Activated CD4-positive, alpha-beta T cell treated with anti-CD3 and anti-CD28 coated beads, Interleukin-2, amount 50 U/mL, for 48 hours (primary cell): ENCODE measurements around the gene SPATS2.
"Not testable (repeated sequence)": the region's sequence is repeated elsewhere in the genome, so short reads cannot be mapped to it uniquely, and the experiment has no call there.

Experiments used
- DNase-seq, 2 experiments: peaks; one replicate each; pipeline ENCODE4 v3.0.0-alpha.2; 2020

The SPATS2 gene

DNA sequence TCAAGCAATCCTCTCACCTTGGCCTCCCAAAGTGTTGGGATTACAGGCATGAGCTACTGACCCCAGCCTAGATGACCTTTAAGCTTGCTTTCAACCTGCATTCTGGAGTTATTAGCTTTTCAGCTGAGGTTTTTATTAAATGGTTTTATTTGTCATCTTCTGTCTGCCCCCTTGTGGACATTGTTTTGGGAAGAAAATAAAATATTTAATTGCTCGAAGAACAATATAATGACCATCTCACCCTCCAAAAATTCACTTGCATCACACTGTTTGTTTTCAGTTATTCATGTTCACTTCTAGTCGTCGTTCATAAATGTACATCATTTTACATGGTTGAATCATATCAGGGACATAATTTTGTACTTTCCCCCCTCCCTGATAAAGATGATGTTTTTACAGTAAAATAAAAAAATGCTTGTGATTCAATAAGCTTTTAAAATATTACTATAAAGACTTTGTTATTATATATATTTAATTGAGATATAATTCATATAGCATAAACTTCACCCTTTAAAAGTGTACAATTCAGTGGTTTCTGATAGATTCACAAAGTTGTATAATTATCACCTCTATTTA lies 10.1 kb upstream of the SPATS2 start:
- no peak for DNase-seq

DNA sequence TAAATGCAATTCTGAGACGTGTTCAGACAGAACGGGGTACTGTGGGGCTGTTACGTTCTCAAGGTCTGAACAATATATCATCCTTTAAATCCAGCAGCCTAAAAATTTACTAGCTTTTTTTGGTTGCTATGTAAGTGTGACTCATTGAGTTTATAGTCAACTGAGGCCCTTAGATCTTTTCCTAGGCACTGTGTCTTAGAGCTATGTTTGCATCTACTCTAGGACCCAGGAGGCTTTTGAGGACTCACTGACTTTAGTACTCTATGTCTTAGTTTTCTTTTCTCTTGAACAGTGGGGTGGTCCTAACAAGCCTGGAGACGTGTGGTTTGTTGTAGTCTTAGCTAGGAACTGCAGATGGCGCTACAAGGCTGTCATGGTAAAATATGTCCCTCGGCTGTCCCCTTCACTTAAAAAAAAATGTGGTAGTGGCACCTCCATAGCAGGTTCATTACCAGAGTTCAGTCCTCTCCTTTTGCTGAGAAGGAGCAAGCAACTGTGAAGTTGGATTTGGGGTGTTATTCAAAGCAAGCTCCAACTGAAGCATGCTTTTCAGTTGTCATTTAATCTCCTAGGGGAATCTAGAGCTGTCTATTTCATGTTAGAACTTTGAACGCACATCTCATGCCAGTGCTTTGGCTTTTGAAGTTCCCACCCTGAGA lies 8.7 kb upstream of the SPATS2 start:
- peak; percentile 39 to 52 for DNase-seq

DNA sequence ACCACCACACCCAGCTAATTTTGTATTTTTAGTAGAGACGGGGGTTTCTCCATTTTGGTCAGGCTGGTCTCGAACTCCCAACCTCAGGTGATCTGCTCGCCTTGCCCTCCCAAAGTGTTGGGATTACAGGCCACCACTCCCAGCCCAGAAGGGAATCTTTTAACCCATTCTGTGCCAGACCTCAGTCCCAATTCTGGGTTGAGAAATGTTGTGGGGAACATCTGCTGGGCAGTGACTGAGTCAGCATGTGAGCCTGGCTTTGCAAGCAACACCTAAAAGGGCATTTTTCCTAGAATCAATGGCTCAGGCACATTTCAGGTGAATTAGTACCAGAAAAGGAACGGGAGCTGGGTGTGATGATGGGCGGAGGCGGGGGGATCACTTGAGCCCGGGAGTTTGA lies 7.6 kb upstream of the SPATS2 start:
- no peak for DNase-seq

DNA sequence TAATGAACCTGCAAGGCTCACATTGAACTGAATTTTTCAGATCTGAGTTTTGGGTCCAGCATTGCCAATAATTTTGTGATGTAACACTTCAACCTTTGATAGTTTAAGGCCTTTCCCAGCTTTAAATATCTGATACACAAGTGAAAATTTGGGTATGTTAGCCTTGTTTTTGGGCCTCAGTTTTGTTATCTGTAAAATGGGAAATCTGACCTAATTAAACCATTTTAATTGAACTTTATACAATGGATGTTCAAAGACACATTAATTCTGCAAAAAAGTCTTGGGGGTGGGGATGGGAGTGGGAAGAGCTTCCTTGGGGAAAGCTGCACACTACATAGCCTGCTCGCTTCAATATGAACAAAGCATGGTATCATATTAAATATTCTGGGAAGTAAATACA lies 5.2 kb upstream of the SPATS2 start:
- DNase-seq, result no peak

DNA sequence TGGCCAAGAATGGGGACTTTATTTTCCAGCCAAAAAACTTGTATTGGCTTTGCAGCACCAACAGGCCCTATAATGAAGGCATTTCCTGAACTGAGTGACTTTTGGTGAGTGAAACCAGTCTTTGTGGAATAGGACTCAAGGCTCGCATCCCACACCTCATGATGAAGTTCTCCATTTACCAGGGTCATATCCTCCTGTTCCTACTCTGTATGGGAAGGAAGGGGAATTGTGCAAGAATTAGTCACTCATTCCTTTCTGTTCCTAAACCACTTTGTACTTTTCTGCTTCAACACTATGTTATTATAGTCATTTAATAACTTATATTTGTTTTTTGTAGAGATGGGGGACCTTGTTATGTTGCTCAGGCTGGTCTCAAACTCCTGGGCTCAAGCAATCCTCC lies 2.3 kb upstream of the SPATS2 start:
- no peak for DNase-seq

DNA sequence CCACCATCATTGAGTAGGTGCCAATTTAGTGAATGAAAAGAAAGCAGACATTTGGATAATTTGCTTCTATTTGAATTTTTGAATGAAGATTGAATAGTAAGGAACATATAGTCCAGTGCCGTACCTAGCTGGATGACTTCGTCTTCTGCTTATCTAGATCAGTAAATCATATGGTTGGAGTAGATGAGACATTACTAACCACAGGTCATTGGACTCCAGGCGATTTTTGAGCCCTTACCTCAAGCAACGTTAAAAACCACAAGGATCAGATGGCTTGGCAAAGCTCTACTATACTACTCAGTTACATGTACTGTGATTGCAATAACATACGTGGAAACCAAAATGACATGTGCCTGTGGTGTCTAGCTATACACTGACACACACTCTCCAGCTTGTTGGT lies 1.7 kb upstream of the SPATS2 start:
- no peak for DNase-seq

DNA sequence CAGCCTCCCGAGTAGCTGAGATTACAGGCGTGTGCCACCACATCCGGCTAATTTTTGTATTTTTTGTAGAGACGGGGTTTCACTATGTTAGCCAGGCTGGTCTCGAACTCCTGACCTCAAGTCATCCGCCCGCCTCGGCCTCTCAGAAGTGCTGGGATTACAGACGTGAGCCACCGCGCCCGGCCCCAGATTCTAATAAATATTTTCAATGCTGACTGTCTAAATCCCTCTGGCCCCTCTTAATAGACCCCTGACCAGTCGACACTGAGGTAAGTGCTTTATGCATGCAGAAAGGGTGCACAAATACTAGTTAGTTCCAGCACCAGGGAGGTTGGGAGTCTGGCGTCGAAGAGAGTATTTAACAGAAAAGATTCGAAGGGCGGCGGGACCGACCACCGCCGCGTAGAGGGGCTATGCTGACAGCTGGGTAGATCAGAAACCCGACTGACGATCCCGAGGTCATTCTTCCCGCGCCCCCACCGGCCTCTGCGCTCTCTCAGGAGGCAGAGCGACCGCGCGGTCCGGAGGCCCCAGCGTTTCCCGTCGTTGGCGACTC lies 1.1 kb upstream of the SPATS2 start:
- no peak for DNase-seq

DNA sequence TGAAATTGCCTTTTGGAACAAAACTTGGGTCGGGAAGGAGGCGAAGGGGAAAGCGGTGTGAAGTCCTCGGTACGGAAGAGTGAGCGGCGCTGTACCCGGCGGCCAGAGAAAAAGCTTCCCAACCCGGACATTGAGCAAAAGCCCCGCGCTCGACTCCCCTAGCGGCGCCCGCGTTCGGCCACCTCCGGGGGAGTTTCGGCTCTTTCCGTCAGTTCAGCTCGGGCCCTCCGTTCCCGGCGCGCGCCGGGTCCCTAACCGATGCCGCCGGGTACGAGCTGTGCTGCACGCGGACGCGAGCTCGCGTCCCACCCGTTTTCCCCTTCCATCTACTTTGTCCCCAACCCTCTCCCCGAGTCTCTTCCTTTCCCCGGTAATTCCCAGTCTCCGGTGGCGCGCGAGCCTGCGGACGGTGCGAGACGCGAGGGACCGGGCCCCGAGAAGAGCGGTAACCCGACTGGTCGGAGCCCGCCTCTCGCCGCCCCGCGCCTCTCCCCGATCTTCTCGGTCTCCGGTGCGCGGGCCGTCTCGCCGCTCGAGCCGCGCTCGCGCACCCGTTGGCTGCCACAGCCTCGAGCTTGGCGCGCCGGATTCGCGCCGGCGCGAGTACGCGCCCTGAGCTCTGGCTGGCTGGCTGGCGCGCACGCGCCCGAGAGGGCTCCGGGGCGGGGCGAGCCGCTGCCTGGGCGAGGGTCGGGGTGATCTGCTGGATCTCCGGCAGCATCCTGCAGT lies 446 bp upstream of the SPATS2 start:
- peak; percentile 89 to 94 for DNase-seq

DNA sequence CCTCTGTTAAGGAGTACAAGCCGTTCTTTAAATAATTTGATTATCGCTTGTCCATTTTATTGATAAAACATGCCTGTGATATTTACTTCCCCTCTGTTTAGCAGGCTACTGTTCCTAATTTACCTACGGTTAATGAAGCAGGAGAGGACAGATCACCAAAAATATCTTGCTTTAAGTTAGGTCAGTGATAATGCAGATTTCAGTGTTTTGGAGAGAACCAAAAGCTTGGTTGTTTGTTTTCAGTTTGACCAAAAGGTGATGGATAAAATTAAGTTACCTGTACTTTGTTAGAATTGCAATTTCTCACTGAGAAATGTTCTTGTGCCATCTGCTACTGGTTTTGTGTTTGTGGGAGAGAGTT lies 958 bp downstream of the SPATS2 start:
- no peak for DNase-seq

DNA sequence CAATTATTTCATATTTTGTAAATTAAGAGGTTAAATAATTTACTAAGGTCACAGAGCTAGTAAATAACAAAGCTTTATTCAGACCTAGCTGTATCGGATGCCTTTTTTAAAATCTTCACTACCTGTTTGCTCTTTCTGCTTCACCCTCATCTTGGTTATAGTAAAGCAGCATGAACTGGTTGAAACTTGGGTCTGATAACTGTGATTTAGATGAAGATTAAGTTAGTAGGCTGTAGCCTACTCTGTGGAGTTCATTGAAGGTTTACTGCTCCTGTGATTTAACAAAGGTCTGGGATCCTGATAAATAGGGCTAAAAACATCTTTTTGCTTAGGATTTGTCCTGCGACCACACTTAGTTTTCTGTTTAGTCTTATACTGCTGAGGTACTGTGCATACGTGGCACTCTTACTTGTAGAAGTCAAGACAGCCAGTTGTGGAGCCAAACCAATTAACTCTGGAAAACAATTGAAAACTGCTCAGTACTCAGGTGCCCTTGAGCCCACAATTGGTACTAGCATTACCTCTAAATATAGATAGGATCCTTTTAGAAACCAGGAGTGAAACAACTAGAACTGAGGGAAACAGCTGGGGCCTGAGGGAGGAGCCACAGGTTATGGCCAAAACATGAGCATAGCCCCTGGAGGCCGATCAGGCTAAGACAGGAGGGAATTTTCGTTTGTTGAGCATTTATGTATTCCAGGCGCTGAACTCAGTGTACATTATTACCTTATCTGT lies 2.3 kb downstream of the SPATS2 start:
- DNase-seq, result peak; percentile 24 to 40

DNA sequence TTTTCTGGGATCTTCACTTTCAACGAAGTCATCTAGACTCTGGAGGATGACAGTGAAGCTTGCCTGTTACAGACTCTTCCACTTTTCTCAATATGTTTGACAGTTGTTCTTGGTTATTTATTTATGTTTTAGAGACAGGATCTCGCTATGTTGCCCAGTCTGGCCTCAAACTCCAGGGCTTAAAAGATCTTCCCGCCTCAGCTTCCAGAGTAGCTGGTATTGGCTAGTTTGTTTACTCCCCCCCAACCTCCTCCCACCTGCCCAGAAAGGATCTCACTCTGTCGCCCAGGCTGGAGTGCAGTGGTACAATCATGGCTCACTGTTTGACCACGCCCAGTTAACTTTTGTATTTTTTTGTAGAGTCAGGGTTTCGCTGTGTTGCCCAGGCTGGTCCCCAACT lies 3.3 kb downstream of the SPATS2 start:
- no peak for DNase-seq

DNA sequence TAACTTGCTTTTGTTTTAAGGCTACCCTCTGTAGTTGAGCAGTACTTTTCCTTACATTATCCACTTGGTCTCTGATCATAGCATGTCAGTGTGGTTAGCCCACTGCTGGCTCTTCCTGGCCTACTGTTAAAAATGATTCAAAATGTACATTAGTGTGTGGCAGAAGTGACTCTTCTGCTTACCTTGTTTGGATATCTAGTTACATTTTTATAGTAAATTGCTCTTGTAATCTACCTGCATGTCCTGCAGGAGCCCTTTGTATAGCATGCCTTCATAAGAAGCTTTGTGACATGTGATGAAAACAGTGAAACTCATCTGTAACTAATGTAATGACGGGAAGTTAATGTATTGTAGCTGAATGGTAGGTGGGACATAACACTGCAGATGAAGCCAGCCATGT lies 8.1 kb downstream of the SPATS2 start:
- no peak for DNase-seq

DNA sequence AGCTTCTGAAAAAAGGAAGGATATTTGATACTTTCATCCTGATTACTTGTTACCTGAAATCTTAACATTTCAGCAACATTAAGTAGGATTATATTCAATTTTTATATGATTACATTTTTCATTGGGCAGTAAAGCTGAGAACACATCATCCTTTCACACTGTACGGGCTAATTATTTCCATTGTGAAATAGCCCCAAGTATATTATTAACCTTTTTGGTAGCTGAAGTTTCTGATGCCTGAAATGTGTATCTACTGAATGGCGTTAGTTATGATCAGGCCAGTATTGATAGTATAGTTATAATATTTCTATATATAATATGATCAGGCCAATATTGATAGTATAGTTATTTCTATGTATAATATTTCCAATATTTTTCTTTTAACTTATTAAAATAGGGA lies 10.1 kb downstream of the SPATS2 start:
- no peak for DNase-seq

DNA sequence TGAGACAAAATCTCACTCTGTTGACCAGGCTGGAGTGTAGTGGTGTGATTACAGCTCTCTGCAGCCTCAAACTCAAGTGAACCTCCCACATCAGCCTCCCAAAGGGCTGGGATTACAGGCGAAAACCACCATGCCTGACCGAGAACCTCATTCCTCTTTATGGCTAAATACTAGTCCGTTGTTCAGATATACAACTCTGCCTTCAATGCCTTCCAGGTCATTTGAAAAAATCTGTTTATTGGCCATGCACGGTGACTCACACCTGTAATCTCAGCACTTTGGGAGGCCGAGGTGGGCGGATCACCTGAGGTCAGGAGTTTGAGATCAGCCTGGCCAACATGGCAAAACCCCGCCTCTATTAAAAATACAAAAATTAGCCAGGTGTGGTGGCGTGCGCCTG lies 12.9 kb downstream of the SPATS2 start:
- DNase-seq, result not testable (repeated sequence)

DNA sequence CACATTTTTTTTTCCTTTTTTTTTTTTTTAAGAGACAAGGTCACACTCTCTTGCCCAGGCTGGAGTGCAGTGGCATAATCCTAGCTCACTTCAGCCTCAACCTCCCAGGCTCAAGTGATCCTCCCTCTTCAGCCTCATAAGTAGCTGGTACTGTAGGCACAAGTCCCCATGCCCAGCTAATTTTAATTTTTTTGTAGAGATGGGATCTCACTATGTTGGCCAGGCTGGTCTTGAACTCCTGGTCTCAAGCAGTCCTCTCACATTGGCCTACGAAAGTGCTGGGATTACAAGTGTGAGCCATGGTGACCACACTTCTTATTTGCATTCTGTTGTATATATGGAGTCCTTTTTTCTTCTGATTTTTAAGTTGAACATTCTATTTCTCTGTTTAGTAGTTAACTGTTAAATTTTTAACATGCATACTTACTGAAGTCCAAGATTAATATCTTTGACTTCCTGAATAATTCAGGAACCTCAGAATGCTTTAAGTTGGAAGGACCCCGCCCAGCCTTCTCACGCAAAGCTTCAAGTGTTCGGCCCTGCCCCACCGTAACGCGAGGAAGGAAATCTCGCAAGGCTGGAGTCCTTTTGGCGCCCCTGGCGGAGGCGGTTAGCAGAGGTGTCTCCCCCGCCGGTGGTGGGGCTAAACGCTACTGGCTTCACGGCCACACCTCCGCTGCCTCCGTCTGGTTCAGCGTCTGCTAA lies 21.6 kb downstream of the SPATS2 start:
- DNase-seq, result peak; percentile 53 to 63

DNA sequence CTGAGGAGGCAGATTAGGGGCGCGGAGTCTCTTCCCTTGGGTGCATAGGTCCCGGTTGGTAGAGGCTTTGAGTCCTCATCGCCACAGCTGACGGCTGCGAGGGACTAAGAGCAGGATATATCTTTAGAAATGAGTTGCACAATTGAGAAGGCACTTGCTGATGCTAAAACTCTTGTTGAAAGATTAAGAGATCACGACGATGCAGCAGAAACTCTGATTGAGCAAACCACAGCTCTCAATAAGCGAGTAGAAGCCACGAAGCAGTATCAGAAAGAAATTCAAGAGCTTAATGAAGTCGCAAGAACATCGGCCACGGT lies 22.1 kb downstream of the SPATS2 start:
- no peak for DNase-seq

DNA sequence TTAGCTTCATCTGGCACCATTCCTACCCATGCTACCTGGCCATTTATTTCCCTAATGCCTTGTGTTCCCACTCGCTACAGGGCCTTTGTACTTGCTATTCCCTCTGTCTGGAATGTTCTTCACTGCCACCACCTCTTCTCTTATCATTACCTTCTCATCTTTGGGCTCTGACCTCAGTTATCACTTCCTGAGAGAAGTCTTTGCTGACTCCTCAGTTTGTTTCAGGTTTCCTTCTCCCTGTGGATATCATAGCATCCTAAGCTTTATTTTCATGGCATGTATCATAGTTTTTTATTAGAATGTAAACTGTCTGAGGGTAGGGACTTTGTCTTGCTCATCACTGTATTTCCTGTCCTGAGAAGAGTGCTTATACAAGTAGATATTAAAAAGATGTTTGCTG lies 29.7 kb downstream of the SPATS2 start:
- DNase-seq, result no peak

DNA sequence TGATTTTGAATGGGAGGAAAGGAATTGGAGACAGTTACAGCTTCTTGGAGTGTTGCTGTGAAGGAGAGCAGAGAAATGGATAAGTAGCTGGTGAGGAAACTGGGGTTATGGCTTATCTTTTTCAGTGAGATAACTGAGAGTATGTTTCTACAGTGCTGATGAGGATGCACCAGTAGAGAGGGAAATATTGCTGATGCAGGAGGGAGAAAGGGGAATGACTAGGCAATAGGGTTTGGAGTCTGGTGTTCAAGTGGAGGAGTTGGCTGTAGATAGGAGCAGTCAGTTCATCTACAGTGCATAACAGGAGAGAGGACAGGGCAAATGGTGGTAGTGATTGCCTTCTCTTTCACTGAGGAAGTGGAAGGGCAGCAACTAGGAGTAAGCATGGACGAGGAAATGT lies 33.0 kb downstream of the SPATS2 start:
- DNase-seq, result no peak

DNA sequence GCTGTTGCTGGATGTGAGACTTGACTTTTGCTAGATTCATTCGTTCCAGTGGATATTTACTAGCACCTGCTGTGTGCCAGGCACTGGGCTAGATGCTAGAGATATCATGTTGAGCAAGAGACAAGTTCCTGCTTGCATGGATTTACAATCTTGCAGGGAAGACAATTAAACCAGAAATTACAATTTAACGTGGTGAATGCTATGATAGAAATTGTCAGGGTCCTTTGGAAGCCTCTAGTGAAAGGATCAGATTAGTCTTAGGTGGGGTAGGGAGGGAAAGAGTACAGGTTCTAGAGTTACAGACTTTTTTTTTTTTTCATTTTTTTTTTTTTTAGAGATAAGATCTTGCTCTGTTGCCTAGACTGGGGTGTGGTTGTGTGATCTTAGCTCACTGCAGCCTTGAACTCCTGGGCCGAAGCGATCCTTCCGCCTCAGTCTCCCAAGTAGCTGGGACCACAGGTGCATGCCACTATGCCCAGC lies 36.7 kb downstream of the SPATS2 start:
- DNase-seq, result no peak

DNA sequence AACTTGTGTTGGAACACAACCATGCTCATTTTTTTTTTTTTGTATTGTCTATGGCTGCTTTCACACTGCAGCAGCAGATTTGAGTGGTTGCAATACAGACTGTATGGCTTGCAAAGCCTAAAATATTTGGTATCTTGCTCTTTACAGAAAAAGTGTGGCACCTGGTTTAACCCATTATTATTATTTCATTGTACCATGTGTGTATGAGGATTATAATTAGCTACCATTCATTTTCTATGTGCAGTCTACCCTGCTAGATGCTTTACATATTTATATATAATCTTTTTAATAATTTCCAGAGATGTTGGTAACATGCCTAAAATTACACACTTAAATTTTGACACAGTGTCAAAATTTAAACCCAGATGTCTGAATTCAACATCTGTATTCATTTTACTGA lies 37.7 kb downstream of the SPATS2 start:
- no peak for DNase-seq

DNA sequence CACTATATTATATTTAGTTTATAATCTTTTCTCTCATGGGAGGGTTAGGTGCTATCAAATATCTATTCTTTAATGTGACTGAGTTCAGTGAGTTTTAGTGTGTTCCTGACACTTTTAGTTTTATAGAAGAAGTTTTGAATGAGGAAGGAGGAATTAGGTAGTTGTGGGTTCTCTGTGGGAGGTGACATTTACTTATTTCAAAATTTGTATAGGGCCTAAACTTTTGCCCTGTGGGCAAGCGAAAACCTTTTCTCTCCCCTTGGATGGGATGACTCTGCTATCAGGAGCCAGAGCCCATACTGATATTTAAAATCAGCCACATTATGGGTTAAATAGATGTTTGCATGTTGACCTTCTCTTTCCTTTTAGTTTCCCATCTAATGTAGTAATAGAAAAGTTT lies 43.6 kb downstream of the SPATS2 start:
- no peak for DNase-seq

DNA sequence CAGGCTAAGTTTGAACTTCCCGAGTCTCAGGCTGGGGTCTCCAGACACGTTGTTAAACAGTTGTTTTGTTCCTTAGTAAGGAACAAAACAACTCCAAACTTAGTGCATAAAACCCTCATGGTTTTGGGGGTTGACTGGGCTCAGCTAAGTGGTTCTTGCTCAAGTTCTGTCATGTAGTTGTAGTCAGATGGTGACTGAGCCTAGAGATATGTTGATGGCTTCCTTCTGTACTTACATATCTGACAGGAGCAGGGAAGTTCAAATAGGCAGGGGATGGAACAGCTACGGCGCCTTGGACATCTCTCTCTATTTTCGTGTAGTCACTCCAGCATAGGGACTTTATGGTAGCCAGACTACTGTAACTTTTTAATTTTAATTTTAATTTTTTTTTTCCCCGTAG lies 45.7 kb downstream of the SPATS2 start:
- no peak for DNase-seq

DNA sequence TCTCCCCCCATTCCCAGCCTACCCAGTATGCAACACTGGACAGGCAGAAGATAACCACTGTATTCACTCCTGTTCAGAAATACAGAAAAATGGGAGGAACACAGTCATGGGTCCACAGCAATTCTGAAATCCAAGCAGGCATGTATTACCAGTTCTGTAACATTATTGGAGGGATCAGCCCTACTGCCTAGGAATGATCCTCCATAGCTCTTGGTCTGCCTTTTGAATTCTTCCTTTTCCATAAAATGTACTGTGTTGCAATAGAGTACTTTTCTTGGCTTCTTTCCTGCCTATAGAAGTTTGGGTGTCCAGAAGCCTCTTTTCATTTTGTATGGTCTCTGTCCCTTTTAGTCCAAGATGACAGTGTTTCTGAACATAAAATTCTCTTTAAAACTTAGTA lies 46.5 kb downstream of the SPATS2 start:
- DNase-seq, result no peak
